T47D (cell line): Measurements from ENCODE around the gene IRAK2.

Experiments
- DNase-seq, 2 experiments: peaks; one replicate each; pipeline versions ENCODE4 v3.0.0 to v3.0.0-alpha.2; 2011 to 2012; ENCODE audit warnings: low read depth in 1 of 2, low spot score in 1 of 2
- JUND ChIP-seq: IDR thresholded peaks from 2 replicates; pipeline ENCODE4 v1.6.1; 2012; ENCODE audit warnings: low read depth
- in situ Hi-C: cut with HindIII; loops from 2 replicates; pipeline ENCODE4 v1.10.0; 2016; ENCODE audit warnings: low sequenced_read_pairs, low pct_unique_long_range_greater_than_20kb

IRAK2 gene

DNA sequence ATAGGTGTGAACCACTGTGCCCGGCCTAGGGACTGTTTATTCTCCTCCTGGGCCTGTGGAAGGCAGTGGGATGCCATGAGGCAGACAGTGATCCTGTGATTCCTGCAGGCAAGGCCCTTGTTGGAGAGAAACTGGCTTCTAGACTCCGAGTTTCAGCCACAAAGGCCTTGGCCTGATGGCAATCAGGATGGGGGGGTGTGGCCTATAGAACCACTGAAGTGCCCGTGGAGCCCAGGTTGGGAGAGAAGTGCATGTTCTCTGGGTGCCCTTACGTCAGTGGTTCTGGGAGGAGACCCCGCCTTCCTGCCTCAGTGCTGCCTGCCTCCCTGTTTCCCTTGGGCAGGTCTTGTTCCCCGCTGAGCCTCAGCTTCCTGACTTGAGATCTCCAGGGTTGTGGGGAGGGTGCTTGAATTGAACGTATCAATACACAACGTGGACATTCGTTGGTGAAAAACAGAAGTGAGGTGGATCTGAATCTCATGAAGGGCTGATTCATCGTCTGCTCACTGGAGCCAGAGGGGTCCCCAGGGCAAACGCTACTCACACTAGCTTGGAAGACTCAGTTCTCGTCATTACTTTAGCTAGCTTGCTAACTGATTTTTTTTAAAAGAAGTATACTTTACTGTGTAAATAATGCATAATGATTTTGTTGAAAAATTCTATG, 31.8 kb downstream of the IRAK2 start:
- no peak for DNase-seq
- no peak for TF ChIP-seq JUND
- in situ Hi-C loops: no loop called here

DNA sequence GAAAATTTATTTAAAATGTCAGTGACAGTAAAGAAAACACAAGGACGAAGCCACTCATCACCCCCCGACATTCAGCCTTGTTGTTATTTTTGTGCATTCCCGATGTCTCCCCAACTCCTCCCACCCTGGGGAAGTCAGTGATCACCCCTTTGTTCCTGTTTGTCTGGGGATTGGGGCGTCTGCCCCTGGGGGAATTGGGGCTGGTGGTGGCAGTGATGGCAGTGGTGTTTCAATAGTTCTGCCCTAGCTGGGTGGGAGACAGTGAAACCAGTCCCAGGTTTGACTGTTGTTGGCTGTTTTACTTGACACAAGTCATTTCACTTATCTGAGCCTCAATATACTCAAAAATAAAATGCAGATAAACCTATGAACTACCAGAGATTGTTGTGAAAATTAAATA, 33.5 kb downstream of the IRAK2 start:
- in situ Hi-C loops: no loop called here
- no peak for TF ChIP-seq JUND
- no peak for DNase-seq

DNA sequence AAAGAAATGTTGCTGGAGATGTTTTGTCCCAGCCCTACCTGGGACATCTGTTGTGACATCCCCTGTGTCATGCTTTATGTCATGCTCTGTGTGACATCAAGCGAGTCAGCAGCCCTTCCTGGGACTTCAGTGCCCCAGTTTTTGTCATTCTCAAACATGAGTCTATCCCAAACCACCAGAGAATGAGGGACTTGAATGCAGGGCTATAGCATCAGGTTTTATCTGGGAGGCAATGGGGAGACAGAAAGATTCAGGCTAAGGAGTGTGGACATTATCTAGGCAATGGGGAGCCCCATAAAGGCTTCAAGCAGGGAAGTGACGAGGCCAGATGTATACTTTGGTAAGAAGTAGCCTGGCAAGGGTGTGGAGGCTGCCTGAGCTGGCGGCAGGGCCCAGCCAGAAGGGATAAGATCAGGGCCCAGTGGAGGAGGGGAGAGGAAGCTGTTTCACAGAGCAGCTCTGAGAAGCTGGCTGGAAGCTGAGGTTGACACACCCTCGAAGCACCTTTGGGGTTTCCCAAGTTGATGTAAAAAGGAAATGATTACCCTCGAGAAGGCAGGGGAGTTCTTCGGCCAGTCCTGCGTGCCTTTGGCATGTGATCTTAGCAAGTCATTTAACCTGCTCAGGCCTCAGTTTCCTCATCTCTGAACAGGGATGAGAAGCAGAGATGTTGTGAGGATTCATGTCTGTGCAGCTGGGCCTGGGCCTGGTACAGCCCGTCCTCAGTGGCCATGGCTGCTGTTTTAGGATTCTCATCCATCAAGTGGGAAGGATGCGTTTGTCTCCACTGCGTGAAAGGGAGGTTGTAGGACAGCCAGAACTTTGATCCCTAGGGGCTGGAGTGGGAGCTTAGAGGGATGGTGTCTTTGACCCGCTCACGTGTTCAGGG, 34.3 kb downstream of the IRAK2 start:
- DNase-seq: peak; percentile 28 to 41
- no peak for TF ChIP-seq JUND
- in situ Hi-C loops: no loop called here

DNA sequence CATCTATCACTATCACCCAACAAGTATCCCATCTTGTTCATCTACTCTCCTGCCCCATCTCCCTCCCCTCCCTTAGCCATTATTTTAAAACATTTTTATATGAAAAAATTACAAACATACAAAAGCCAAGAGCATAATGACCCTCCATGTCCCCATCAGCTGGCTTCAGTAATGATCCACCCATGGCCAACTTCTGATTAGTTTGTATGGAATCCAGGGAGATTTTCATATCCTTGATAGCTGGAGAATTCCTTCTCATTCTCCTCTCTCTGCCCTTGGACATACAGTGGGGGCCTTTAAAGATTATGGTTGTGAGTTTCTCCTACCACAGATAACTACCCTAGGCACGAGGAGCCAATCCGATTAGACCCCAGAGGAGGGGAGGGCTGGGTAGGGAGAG, 40.2 kb downstream of the IRAK2 start:
- in situ Hi-C loops: no loop called here

DNA sequence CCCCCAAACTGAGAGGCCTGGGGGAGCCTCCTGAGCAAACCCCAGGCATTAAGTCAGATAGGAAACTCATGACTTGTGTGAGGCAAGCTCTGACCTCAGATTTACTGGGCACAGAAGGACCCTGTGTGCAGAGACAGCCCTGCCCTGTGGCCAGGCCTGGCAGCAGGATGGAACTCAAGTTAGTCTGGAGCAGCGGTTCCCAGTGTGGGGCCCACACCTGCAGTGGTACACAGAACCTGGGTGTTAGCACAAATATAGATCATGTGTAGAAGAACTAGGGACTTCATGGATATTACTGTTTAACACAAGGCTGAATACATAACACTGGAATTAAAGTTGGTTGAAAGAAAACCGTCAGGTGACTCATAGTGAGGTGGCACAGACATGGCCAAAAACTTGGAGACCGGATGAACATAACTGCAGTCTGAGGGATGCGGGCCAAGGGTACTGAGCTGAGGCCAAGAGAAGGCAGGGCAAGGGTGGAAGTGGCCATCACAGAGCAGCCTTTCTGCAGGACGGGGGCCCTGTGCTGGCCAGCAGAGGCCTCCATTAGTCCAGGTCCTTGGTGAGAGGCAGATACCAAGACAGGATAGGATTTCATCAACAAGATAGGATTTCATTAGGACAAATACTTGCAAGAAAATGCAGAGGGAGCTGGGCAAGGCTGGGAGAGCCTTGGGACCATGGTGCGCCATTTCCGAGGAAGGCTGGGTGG, 40.9 kb downstream of the IRAK2 start:
- in situ Hi-C loops: no loop called here
- no peak for TF ChIP-seq JUND
- DNase-seq: no peak

More for the DNA sequence above, 40.2 kb downstream of the IRAK2 start:
- TF ChIP-seq JUND: no peak
- DNase-seq: no peak

DNA sequence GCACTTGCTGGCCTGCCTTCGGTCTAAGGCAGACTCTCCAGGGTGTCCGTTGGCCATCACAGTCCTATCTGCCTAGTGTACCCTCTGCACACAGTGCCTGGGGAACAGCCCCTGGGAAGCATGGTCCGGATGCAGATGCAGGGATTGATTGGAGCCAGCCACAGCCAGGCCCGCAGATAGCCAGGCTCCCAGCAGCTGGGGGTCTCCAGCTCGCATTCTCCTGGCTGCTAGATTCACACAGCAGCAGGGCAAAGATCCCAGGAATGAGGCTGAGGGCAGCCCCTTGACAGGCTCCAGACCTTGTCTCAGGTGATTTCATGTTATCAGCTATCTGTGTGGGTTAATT, 41.4 kb downstream of the IRAK2 start:
- no peak for TF ChIP-seq JUND

DNA sequence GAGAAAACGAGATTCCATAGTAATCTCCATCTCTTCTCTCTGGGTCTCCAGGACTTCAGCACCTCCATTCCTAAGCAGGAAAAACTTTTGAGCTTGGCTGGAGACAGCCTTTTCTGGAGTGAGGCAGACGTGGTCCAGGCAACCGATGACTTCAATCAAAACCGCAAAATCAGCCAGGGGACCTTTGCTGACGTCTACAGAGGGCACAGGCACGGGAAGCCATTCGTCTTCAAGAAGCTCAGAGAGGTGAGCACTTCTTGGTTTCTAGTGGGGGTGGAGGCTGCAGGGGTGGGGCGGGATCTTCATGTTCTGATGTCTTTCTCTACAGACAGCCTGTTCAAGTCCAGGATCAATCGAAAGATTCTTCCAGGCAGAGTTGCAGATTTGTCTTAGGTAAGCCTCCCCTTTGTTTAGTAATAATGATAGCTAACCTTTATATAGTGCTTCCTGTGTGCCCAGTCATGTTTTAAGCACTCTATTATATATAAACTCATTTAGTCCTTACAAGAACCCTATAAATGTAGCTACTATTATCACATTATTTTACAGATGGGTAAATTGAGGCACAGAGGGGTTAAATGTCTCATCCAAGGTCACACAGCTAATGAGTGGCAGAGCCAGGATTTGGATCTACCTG, 48.6 kb downstream of the IRAK2 start:
- no peak for TF ChIP-seq JUND
- in situ Hi-C loops: no loop called here
- no peak for DNase-seq

More for the DNA sequence above, 41.4 kb downstream of the IRAK2 start:
- in situ Hi-C loops: no loop called here
- DNase-seq: no peak

DNA sequence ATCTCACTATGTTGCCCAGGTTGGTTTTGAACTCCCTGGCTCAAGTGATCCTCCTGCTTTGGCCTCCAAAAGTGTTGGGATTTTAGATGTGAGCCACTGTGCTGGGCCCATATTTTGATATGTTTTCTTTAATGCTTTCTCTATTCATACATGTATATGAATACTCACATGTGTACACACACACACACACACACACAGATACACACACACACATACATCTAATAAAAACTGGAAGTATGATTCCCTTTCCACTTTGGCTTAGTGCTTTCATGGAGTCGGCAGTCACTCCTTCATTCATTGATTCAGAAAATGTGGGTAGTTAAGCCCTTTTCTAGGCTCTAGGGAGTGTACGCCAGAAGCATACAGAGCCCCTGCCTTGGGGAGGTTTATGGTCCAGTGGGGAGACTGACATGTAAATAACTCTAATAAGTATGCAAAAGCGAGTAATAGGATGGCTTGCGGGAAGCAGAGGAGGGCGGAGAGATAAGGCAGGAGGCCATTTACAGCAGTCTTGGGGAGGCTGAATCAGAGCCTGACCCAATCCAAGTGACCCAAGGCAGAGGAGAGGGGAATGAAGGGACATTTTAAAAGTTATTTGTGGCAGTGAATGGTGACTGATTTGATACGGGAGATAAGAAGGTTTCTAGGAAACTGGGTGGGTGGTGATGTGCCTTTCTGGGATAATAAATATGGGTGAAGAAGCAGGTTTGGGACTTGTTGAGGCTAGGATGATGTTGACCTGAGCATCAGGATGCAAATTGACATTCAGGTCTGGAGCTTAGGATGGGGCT, 51.1 kb downstream of the IRAK2 start:
- in situ Hi-C loops: no loop called here
- TF ChIP-seq JUND: no peak
- no peak for DNase-seq

DNA sequence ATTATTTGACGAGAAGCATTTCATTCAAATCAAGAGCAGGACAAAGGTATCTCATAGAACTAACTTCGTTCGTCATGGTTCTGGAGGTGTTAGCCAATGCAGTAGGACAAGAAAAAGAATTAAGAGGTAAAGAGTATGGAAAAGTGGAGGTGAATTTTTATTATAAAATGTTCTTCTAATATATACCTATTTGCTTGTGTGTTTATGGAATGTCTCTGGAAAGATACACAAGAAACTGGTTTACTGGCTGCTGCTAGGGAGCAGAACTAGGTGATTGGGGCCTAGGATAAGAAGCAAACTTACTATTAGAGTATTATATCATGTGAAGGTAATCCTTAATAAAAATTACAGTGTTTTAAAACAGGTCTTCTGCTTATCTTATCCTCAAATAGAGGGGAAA, 52.6 kb downstream of the IRAK2 start:
- TF ChIP-seq JUND: no peak
- DNase-seq: no peak
- in situ Hi-C loops: no loop called here

DNA sequence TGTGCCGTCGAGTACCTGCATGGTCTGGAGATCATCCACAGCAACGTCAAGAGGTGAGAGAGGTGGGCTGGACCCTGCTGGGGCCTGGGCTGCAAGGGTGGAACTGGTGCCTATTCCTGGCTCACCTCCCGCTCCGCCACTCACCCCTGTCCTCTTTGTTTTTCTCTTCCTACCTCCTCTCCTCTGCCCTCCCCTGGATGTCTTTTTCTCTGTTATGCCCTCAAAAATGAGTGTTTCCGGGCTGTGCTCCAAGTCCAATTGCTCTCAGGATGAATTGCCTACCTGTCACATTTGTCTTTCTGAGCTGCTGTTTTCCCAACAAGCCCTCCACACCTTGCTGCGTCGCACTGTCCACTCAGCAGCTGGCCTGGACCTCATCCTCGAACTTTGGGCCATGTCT, 55.0 kb downstream of the IRAK2 start:
- no peak for DNase-seq
- in situ Hi-C loops: no loop called here
- TF ChIP-seq JUND: no peak

DNA sequence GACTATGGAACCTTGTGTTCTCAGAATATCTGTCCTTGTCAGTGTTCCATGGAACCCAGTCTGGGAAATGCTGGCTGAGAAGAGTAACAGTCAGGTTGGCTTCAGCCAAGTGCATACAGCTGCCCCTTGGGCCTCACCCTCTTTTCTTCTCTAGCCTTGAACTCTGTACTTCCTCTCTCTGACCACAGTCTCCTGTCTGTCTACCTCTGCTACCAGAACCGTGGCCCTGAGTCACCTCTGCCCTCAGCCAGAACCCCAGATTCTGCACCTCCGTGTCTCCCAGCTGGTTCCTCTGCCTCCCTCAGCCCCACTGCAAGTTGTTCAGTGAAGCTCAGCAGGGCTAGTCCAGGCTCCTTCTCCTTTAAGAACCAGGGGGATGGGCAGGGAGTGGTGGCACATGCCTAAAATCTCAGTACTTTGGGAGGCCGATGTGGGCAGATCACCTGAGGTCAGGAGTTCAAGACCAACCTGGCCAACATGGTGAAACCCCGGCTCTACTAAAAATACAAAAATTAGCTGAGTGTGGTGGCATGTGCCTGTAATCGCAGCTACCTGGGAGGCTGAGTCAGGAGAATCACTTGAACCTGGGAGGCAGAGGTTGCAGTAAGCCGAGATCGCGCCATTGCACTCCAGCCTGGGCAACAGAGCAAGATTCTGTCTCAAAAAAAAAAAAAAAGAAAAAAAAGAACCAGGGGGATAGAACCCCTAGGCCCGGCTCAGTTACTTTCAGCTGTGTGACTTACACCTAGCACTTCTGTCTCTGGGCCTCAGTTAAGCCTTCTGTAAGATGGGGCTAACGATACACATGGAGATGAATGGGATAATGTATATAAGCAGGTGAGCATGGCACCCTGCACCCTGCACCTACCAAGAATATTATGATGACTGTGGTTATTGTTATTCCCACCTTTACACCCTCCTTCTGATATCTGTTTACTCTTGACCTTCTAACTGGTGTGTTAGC, 59.2 kb downstream of the IRAK2 start:
- no peak for DNase-seq
- in situ Hi-C loops: no loop called here
- no peak for TF ChIP-seq JUND
